HG02884 (cell line): ENCODE measurements around the gene ABCA6.
"Not testable (repeated sequence)": the region's sequence is repeated elsewhere in the genome, so short reads cannot be mapped to it uniquely, and the experiment has no call there.

Source experiments
- ATAC-seq: cut with Tn5 transposase; IDR thresholded peaks from one replicate; pipeline ENCODE4 v1.9.1; 2021; ENCODE audit warnings: mild to moderate bottlenecking, moderate library complexity; ENCODE audit not compliant: unreplicated experiment

The ABCA6 gene, protein sequence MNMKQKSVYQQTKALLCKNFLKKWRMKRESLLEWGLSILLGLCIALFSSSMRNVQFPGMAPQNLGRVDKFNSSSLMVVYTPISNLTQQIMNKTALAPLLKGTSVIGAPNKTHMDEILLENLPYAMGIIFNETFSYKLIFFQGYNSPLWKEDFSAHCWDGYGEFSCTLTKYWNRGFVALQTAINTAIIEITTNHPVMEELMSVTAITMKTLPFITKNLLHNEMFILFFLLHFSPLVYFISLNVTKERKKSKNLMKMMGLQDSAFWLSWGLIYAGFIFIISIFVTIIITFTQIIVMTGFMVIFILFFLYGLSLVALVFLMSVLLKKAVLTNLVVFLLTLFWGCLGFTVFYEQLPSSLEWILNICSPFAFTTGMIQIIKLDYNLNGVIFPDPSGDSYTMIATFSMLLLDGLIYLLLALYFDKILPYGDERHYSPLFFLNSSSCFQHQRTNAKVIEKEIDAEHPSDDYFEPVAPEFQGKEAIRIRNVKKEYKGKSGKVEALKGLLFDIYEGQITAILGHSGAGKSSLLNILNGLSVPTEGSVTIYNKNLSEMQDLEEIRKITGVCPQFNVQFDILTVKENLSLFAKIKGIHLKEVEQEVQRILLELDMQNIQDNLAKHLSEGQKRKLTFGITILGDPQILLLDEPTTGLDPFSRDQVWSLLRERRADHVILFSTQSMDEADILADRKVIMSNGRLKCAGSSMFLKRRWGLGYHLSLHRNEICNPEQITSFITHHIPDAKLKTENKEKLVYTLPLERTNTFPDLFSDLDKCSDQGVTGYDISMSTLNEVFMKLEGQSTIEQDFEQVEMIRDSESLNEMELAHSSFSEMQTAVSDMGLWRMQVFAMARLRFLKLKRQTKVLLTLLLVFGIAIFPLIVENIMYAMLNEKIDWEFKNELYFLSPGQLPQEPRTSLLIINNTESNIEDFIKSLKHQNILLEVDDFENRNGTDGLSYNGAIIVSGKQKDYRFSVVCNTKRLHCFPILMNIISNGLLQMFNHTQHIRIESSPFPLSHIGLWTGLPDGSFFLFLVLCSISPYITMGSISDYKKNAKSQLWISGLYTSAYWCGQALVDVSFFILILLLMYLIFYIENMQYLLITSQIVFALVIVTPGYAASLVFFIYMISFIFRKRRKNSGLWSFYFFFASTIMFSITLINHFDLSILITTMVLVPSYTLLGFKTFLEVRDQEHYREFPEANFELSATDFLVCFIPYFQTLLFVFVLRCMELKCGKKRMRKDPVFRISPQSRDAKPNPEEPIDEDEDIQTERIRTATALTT (N-terminal part only)

DNA sequence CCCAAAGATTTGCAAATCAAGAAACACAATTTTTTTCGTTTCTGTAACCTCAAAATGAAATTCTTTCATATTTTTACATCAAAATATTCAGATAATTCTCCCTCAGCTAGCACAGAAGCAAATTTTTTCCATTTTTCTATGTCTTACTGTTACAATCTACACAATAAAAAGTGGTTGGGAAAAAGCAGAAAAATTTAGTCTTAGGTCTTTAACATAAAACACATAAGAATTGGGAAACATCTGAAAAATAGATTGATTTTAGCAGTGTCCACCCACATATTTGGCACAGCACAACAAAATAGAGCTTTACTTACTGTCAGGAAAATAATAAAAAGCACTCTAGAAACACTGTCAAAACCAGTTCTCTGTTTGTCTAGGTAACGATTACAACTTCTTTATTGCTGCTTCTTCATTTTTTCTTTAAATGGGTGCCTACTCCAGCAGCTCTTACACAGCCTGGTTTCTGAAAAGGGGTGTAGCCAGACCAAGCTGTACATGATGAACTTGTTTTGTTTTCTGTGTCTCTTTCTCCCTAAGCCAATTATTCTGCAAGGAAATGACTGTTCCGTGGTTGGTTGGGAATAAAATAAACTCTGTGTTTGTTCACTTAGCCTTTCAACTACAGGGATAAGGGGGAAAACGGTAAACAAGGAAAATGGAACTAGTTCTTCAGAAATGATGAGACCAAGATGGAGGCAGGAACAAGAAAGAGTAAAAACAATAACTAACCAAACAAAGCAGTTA lies at the start of gene ABCA6:
ABCA6 (minus strand) TSS at position 465 of the 744 bp plus-strand sequence. CDS start 1,192 bp downstream, outside the sequence.
- ATAC-seq, result no peak

DNA sequence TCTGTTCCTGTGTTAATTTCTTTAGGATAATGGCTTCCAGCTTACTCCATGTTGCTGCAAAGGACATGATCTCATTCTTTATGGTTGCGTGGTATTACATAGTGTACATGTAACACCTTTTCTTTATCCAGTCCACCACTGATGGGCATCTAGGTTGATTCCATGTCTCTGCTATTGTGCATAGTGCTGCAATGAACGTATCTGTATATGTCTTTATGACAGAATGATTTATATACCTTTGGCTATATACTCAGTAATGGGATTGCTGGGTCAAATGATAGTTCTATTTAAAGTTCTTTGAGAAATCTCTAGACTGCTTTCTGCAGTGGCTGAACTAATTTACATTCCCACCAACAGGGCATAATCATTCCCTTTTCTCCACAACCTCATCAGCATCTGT lies 47.1 kb upstream of the ABCA6 start:
- no peak for ATAC-seq

DNA sequence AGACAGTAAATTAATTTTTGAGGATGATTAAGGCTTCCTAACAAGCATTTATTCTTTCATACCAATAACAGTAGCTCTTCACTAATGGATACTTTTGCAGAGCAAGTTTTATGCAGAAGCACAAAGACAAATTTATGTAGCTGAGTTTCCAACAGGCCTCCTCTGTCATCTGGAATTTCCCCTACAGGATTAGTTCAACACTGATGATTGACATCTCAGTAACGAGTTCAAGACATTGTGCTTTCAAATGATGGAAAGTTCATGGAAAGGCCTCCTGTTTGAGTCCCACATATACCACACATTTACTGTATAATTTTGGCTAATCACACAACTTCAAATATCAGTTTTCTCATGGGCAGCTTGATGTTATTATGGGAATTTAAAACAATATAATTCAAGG lies 46.4 kb upstream of the ABCA6 start:
- no peak for ATAC-seq

DNA sequence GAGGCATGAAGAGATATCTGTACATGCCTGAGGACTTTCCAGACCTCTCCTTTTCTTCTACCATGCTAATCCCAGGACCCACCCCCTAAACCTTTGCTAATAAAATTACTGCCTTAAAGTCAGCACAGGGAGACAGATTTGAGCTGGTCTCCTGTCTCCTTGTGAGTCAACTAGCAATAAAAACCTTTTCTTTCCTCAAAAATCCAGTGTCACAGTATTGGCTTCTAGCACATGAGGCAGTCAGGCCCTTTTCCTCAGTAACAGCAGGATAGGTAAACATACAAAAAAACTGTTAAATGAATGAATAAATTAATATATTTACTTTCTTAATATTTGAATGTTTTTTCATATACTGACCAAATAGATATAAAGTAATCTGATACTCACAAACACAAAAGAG lies 45.6 kb upstream of the ABCA6 start:
- no peak for ATAC-seq

DNA sequence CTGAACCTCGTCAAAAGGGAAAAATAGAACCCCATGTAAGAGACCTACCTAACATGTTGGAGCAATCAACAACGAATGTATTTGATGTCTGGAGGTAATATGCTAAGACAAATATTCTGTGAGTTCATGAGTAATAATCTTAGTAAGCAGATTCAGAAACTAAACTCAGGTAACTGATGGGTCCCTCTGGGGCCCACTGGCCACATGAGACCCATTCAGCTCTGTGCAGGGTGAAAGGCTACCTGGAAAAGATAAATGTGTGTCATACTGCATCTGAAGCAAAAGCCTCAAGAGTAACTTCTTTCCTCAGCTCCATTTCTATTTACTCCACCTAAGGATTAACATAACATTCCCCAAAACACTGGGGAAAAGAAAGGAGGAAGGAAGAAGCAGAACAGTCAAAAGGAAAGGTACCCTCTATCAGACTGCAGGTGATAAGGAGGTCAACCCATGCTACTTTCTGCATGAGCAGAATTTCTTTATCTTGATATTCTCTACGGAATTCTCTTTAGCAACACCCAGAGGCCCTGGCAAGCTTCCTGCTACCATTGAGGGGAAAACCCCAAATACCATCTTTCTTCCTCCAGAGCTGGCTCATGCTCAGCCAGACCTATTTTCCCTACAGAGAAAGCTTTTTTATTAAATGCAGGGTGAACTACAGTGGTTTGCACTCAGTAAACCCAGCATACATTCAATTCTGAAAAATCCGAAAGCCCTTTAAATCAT lies 37.7 kb upstream of the ABCA6 start:
- ATAC-seq, result no peak

DNA sequence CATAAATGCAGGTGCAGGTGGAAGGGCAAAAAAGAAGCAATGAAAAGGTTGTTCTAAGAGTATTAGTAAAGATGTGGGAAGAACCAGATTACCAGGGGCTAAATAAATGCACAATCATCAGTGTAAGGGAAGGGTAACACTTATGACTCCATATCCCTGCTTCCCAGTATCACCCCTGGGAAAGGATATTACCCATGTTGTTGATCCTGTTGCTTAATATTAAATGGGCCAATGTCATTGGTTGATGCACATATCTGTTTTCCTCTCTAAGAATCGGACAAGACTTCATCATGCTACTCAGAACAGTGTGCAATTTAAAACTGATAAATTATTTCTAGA lies 34.7 kb upstream of the ABCA6 start:
- ATAC-seq, result no peak

DNA sequence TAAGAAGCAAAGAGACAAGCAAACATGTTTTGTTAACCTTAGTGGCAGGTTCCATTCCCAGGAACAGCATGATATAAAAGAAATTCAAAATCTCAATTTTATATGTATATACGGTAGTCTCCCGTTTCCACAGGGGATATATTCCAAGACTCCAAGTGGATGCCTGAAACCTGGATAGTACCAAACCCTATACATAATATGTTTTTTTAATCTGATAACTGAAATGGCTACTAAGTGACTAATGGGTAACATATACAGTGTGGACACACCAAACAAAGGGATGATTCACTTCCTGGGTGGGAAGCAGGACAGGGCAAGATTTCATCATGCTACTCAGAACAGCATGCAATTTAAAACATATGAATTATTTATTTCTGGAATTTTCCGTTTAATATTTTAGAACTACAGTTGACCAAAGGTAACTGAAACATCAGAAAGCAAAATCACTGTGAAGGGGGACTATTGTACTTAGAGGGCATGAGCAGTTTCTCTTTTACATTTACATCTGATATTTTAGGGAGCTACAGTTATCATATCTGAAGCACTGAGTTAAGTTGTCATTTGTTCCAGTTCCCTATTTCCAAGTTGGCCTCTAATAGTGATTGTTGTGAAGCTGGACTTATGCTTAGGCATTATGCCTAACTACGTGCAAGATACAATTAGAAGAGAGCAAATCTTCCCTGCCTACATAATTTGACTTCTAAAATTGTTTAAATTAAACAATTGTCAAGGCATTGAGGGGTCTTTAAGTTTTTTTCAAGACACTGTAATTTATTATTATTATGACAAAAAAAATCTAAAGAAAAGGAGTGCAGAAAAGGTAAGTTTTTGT lies 34.1 kb upstream of the ABCA6 start:
- ATAC-seq, result no peak

DNA sequence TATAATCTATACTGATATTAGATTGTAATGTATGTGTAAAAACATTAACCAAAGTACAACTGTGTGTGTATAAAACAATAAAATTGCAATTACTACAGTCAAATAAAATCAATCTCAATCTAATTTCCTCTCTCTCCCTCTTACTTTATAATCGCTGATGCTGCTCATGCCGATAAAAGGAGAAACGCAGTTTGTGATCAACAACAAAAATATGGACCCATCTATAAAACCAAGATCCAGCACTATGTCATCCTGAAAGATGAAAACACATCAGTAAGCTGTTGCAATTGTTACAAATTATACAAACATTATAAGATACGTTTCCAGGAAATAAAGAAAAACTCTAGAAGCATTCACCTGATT lies 33.5 kb upstream of the ABCA6 start:
- ATAC-seq, result no peak

DNA sequence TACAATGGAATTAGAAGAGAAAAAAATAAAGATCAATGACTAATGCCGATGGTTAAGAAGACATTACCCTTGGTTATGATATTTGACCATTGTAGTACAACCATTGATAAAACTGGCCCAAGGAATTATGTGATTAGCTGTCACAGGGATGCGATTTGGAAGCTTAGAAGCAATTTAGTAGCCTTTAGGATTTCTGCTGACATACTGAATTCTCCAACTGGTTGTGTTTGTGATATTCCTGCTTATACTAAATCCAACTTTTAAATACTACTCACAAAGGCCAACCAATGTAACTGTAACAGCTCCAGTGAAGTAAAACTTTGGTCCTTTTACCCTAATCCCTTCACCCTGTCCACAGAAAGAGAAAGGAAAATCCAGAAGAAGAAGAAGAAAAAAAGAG lies 31.4 kb upstream of the ABCA6 start:
- ATAC-seq, result no peak

DNA sequence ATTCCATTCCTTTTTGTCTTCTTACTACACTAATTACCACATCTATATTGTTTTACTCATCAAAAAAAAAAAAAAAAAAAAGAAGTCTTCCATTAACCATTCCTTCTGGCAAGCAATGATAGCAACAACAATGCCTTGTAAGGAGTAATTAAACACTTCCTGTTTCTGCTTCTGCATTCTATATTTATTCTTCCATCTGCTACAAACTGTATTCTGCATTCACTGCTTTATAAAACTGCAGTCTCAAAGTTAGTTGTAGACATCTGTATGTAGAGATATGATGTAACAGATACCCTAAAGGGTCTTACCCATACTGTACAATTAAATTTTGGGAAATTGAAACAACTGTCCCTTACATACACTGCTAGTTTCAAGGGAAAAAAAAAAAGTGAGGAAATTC lies 28.7 kb upstream of the ABCA6 start:
- ATAC-seq, result no peak

DNA sequence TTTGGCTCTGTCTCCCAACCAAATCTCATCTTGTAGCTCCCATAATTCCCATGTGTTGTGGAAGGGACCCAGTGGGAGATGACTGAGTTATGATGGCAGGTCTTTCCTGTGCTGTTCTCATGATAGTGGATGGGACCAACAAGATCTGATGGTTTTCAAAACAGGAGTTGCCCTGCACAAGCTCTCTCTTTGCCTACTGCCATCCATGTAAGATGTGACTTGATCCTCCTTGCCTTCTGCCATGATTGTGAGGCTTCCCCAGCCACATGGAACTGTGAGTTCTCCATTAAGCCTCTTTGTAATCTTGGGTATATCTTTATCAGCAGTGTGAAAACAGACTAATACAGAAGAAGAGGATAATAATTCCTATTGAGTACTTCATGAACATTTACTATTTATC lies 26.9 kb upstream of the ABCA6 start:
- ATAC-seq, result not testable (repeated sequence)

DNA sequence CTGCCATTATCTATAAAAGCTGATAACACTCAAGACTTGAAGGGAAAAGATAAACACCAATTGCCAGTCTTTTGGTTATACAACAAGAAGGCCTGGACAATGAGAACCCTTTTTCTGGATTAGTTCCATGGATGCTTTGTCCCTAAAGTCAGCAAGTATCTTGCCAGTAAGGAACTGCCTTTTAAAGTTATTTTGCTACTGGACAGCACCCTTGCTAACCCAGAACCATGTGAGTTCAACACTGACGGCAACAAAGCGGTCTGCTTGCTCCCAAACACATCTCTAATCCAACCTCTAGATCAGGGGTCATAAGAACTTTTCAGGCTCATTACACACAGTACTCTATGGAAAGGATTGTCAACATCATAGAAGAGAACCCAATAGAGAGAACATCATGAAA lies 25.3 kb upstream of the ABCA6 start:
- ATAC-seq, result no peak

DNA sequence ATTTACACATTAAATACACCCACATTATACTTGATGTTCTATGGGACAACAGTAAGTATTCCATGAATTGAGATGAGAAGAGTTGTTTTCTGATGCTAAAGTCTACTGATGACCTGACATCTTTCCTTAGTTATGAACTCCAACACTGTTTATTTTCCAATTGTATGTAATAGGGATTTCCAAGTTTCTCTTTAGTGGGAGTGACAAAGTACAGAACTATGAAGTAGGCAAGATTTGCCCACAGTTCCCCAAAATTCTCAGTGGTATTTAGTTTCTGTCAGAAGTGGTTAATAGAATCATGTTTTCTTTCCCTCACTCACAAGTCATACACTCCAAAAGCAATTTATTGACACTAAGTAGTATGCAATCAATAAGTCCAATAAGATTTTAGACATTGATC lies 22.5 kb upstream of the ABCA6 start:
- no peak for ATAC-seq

DNA sequence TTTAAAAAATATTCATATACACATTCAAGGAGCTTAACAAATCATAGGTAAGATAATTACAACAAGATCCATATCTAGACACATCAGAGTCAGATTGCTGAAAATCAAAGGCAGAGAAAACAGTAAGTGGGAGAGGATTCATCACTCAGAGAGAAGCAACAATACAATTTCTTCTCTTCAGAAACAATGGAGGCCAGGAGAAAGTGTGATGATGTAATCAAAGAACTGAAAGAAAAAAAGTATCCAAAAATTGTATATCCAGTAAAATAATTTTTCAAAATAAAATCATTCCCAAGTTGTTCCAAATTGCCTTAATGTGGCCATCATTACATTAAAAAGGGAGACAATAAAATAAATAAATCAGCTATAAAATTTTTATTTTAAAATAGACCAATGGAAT lies 17.7 kb upstream of the ABCA6 start:
- no peak for ATAC-seq

DNA sequence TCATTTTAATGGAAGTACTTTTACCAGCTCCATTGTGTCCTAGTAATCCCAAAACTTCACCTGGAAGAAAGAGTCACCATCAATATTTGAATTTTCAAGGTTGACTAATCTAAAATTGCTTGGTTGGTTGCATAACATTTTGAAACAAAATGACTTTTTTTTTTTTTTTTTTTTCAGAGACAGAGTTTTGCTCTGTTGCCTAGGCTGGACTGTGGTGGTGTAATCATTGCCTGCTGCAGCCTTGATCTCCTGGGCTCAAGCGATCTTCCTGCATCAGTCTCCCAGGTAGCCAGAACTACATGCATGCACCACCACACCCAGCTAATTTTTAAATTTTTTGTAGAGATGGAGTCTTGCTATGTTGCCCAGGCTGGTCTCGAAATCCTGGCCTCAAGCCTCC lies 12.6 kb upstream of the ABCA6 start:
- no peak for ATAC-seq

DNA sequence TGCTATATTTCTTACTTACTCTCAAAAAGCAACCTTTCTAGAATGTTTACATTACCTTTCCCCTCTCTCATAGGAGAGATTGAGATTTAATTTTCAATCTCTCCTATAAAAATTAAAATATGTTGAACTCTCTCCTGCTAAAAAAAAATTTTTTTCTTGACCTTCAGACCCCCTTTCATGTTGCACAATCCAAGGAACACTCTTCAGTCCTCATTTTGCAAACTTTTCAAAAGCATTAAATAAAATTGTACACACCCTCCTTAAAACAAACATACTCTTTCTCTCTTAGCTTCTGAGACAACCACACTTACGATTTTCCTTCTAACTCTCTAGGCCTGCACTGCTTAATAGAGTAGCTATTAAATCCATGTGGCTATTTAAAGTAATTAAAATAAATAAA lies 8.6 kb upstream of the ABCA6 start:
- no peak for ATAC-seq

DNA sequence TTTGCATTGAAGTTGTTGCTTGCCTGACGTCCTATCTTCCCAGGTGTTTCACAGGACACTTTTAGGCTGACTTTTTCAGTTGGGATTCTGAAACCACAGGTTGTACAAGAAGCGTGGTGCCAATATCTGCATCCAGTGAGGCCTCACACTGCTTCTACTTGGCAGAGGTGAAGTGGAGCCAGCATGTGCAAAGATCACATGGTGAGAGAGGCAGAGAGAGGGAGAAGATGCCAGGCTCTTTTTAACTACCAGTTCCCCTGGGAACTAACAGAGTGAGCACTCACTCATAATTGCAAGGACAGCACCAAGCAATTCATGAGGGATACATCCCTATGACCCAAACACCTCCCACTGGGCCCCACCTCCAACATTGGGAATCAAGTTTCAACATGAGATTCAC lies 5.8 kb upstream of the ABCA6 start:
- no peak for ATAC-seq

DNA sequence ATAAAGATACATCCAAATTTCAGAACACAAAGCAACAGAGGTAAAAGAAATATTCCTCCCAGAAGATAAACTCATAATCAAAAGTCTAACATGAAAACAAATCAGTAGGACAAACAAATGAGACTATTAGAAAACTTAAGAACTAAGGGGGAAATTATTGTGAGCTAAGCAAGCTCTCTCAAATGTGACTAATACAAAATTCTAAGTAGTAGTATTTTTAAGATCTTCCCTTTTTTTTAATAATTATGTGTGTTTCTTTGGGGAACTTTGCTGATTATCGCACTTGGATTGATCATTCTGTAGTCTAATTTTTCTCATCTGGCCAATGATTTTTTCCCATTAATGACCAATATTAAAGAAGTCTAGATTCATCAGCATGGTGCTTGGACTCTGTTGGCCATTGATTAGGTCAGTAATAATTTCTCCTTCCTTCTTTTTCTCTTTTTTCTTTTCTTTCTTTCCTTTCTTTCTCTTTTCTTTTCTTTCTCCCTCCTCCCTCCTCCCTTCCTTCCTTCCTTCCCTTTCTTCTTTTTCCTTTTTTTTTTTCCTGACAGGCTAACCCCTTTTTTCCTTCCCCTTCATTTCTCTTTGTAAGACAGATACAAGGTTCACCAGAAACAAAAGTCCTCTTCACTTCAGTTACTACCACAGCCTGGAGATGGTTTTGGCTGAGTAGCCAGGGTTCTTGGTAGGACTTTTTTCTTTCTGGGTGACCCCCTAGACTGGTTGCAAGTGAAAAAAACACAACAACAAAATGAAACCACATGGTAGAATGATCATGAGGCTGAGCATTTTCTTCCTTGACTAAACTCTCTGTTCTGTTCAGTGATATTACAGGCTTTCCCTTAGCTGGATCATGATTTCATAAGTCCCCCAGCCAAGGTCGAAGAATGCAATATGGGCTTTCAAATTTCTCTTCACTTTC lies 2.9 kb upstream of the ABCA6 start:
- ATAC-seq, result no peak
